CD14-positive monocyte (primary cell): ENCODE measurements around the gene ARID4B. TPM values are rescaled to one million over a fixed set of nuclear protein-coding genes. Genes with fewer than 3 reads are reported as not detected.

Experiments used
- DNase-seq, 3 donors: peaks; one replicate each; pipeline ENCODE4 v3.0.0-alpha.2; 2011 to 2022
- H2AFZ ChIP-seq: 2 replicates; pipeline ENCODE4 v1.6.0; 2012; ENCODE audit warnings: mild to moderate bottlenecking, low read depth, low read length, inconsistent platforms; ENCODE audit not compliant: insufficient read depth, poor library complexity, severe bottlenecking
- H3K27ac ChIP-seq, 2 donors: 1 replicate in 1 of 2; 2 replicates in 1 of 2; pipeline ENCODE4 v1.5.1; 2012 to 2013; ENCODE audit warnings: low read length in 2 of 2, control low read depth in 1 of 2, inconsistent platforms in 1 of 2, low read depth in 1 of 2, mild to moderate bottlenecking in 1 of 2
- H3K27me3 ChIP-seq, 2 donors: one replicate each; pipeline versions ENCODE4 v1.6.0 to v1.6.1; 2011 to 2013; ENCODE audit warnings: low read length in 2 of 2; ENCODE audit not compliant: control insufficient read depth in 2 of 2, insufficient read depth in 2 of 2
- H3K36me3 ChIP-seq, 2 donors: replicated peaks in 1 of 2; 1 replicate in 1 of 2; 2 replicates in 1 of 2; pipeline versions ENCODE4 v1.5.1 to v1.6.1; 2012 to 2013; ENCODE audit warnings: low read length in 2 of 2, control low read depth in 1 of 2, inconsistent platforms in 1 of 2, mild to moderate bottlenecking in 1 of 2; ENCODE audit not compliant: insufficient read depth in 2 of 2, control insufficient read depth in 1 of 2
- H3K4me1 ChIP-seq, 2 donors: 1 replicate in 1 of 2; 2 replicates in 1 of 2; pipeline versions ENCODE4 v1.5.1 to v1.6.1; 2012 to 2013; ENCODE audit warnings: low read length in 2 of 2, control low read depth in 1 of 2, inconsistent platforms in 1 of 2, mild to moderate bottlenecking in 1 of 2, moderate library complexity in 1 of 2; ENCODE audit not compliant: insufficient read depth in 2 of 2, control insufficient read depth in 1 of 2
- H3K4me2 ChIP-seq: replicated peaks from 2 replicates; pipeline ENCODE3; 2012; ENCODE audit warnings: low read length, moderate library complexity, mild to moderate bottlenecking; ENCODE audit not compliant: poor library complexity, severe bottlenecking; ENCODE audit errors: extremely low read depth
- H3K4me3 ChIP-seq, 3 experiments: fragments of 200-600 bp in 1 of 3; sonication (generic) in 1 of 3; replicated peaks in 1 of 3; 1 replicate in 2 of 3; 2 replicates in 1 of 3; pipeline ENCODE4 v1.5.1; 2011 to 2013; ENCODE audit warnings: low read length in 3 of 3, mild to moderate bottlenecking in 3 of 3, control low read depth in 2 of 3, low read depth in 2 of 3, inconsistent platforms in 1 of 3, moderate library complexity in 1 of 3
- H3K79me2 ChIP-seq: 2 replicates; pipeline ENCODE4 v1.6.0; 2012; ENCODE audit warnings: mild to moderate bottlenecking, control low read depth, inconsistent platforms, low read length, moderate library complexity; ENCODE audit not compliant: insufficient read depth
- H3K9ac ChIP-seq: 2 replicates; pipeline ENCODE4 v1.6.0; 2017; ENCODE audit warnings: low read length, mild to moderate bottlenecking; ENCODE audit not compliant: insufficient read depth, poor library complexity, severe bottlenecking
- H3K9me3 ChIP-seq, 2 donors: replicated peaks in 1 of 2; 1 replicate in 1 of 2; 2 replicates in 1 of 2; pipeline versions ENCODE4 v1.5.1 to v1.6.1; 2012 to 2013; ENCODE audit warnings: low read length in 2 of 2, control low read depth in 1 of 2; ENCODE audit not compliant: control insufficient read depth in 1 of 2, insufficient read depth in 1 of 2
- H4K20me1 ChIP-seq: 2 replicates; pipeline ENCODE4 v1.6.0; 2012; ENCODE audit warnings: mild to moderate bottlenecking, low read length, control low read depth, moderate library complexity; ENCODE audit not compliant: insufficient read depth
- H3K27ac Mint-ChIP-seq, 7 donors: one replicate each; pipeline ENCODE4 v1.8.0; 2020; ENCODE audit warnings: mild to moderate bottlenecking in 7 of 7, mixed read lengths in 7 of 7, moderate library complexity in 6 of 7, inconsistent platforms in 2 of 7
- H3K27me3 Mint-ChIP-seq, 3 donors: one replicate each; pipeline ENCODE4 v1.8.0; 2021 to 2022; ENCODE audit warnings: low read depth in 3 of 3, mild to moderate bottlenecking in 3 of 3, mixed read lengths in 3 of 3, moderate library complexity in 3 of 3, inconsistent platforms in 1 of 3
- H3K36me3 Mint-ChIP-seq, 2 donors: one replicate each; pipeline ENCODE4 v1.8.0; 2020; ENCODE audit warnings: mixed read lengths in 2 of 2, inconsistent platforms in 1 of 2, mild to moderate bottlenecking in 1 of 2
- H3K4me1 Mint-ChIP-seq: one replicate; pipeline ENCODE4 v1.8.0; 2020; ENCODE audit warnings: mild to moderate bottlenecking, mixed read lengths
- H3K4me3 Mint-ChIP-seq, 2 donors: one replicate each; pipeline ENCODE4 v1.8.0; 2020; ENCODE audit warnings: mild to moderate bottlenecking in 2 of 2, mixed read lengths in 2 of 2, moderate library complexity in 1 of 2
- H3K9me3 Mint-ChIP-seq, 7 donors: one replicate each; pipeline ENCODE4 v1.8.0; 2020 to 2022; ENCODE audit warnings: mixed read lengths in 7 of 7, mild to moderate bottlenecking in 6 of 7, moderate library complexity in 6 of 7, inconsistent platforms in 2 of 7
- whole genome bisulfite sequencing: methylation state at CpG from one replicate; pipeline ENCODE4 v1.1.5; 2013; ENCODE audit warnings: missing lambda C conversion rate; ENCODE audit not compliant: insufficient coverage; 5-methylcytosine and 5-hydroxymethylcytosine counted together
- intact Hi-C, 2 donors: fragments of 100-400 bp; cut with micrococcal nuclease; formaldehyde crosslinking; loops; one replicate each; pipeline versions ENCODE4 v1.15.0 to v1.15.1; 2023
- polyA plus RNA-seq, 3 donors: library from polyadenylated mRNA; depleted of rRNA in 1 of 3; unstranded in 2 of 3; stranded (reverse) in 1 of 3; fragments of 300-500 nt in 2 of 3; fragments of >200 nt in 1 of 3; fragmentation: Illumina TruSeq in 2 of 3; gene quantifications; 1 replicate in 2 of 3; 2 replicates in 1 of 3; pipeline ENCODE4 v1.2.3, GENCODE V29; 2012 to 2021
- TF ChIP-seq, protein P1 (sequence below): fragments of 200-600 bp; IDR thresholded peaks from one replicate; pipeline ENCODE4 v1.8.0; 2022; ENCODE audit warnings: antibody characterized with exemption, mild to moderate bottlenecking

Gene ARID4B
- polyA plus RNA-seq, 3 donors = 9.3 to 15.4 (median 11.1) TPM

DNA sequence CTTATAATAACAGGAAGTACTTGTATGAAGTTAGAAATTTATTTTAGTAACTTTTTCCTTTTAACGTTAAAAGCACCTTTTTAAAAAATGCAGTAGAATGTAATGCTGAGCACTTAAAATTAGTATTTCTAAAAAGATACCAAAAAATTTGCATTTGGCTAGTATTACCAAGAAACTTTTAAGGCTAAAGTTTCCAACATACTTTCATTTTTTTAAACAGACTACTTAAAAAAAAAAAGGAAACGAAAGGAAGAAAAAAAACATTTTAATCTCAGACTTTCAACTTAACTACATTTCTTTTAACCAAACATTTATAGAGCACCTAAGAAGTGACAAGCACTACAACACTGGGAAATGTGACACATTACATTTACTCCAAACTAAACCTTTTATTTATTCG lies 2.8 kb downstream of the ARID4B start:
- peaks cover 77% of the 10 kb centered on the region for H4K20me1 ChIP-seq

DNA sequence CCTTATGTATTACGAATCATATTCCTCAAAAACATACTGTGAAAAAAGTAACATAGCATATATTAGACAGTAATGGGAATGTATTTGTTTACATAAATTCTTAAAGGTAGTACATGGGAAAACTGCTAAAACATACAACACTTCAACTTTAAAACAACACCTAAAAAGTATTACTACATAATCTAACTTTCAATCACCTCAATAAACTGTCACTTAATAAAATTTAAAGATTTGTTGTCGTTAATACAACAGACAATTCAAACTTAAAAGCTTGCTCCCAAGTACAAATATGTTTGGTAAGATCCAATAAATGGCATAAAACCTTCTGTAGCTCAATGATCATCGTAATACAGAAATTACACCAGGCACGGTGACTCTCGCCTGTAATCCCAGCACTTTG lies 3.7 kb downstream of the ARID4B start:
- Histone ChIP-seq H3K36me3 (peaks cover 10 to 35% of the 10 kb centered on the region in 2 donors), H3K4me1 (peaks cover 12 to 25% of the 10 kb centered on the region in 2 donors), H3K4me3 (no peak overlapping the region), H3K79me2 (peaks cover 90% of the 10 kb centered on the region), H3K27ac (peak overlapping the region in 1 of 2 donors; percentile 39), H3K9ac (no peak overlapping the region), H2AFZ (no peak overlapping the region), H3K4me2 (no peak overlapping the region), H4K20me1 (peaks cover 78% of the 10 kb centered on the region), H3K9me3 (no peaks in the 10 kb centered on the region), H3K27me3 (no peaks in the 10 kb centered on the region)
- WGBS = 100% methylated on average over 3 of the region's 5 CpGs
- intact Hi-C loops = loop anchor here (10.0 kb wide), 2 partner anchors 181 to 199 kb away; partner anchors contain the start of genes B3GALNT2 (in 1 of the 2) and TOMM20 (in 1 of the 2)
- TF ChIP-seq, protein P1, sequence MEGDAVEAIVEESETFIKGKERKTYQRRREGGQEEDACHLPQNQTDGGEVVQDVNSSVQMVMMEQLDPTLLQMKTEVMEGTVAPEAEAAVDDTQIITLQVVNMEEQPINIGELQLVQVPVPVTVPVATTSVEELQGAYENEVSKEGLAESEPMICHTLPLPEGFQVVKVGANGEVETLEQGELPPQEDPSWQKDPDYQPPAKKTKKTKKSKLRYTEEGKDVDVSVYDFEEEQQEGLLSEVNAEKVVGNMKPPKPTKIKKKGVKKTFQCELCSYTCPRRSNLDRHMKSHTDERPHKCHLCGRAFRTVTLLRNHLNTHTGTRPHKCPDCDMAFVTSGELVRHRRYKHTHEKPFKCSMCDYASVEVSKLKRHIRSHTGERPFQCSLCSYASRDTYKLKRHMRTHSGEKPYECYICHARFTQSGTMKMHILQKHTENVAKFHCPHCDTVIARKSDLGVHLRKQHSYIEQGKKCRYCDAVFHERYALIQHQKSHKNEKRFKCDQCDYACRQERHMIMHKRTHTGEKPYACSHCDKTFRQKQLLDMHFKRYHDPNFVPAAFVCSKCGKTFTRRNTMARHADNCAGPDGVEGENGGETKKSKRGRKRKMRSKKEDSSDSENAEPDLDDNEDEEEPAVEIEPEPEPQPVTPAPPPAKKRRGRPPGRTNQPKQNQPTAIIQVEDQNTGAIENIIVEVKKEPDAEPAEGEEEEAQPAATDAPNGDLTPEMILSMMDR = no peak
- Mint-ChIP-seq H3K27ac (peak overlapping the region in 3 of 7 donors; percentile 46 to 71 (median 57)), H3K27me3 (no peaks in the 10 kb centered on the region), H3K4me3 (no peak overlapping the region), H3K36me3 (peaks cover 27 to 31% of the 10 kb centered on the region in 2 donors), H3K9me3 (no peaks in the 10 kb centered on the region), H3K4me1 (peaks cover 33% of the 10 kb centered on the region)
- no peak for DNase-seq

More for the DNA sequence above, 2.8 kb downstream of the ARID4B start:
- Histone ChIP-seq H3K4me3 (peak overlapping the region in 1 of 3 experiments; percentile 92), H3K27me3 (no peaks in the 10 kb centered on the region), H3K9me3 (no peaks in the 10 kb centered on the region), H3K9ac (no peak overlapping the region), H3K79me2 (peaks cover 90% of the 10 kb centered on the region), H3K4me2 (peak overlapping the region; percentile 71), H3K4me1 (peaks cover 21 to 34% of the 10 kb centered on the region in 2 donors), H3K27ac (peak overlapping the region in 1 of 2 donors; percentile 60), H3K36me3 (peaks cover 8 to 27% of the 10 kb centered on the region in 2 donors), H2AFZ (no peak overlapping the region)
- DNase-seq = no peak
- Mint-ChIP-seq H3K4me3 (peak overlapping the region; percentile 35 to 64), H3K27me3 (peaks cover 0 to 2% (median 0%) of the 10 kb centered on the region in 3 donors), H3K36me3 (peaks cover 23 to 25% of the 10 kb centered on the region in 2 donors), H3K4me1 (peaks cover 33% of the 10 kb centered on the region), H3K9me3 (no peaks in the 10 kb centered on the region), H3K27ac (peak overlapping the region in 3 of 7 donors; percentile 18 to 78 (median 23))
- TF ChIP-seq, protein P1 = no peak
- intact Hi-C loops = loop anchor here (5.0 to 10.0 kb wide), 5 partner anchors 42 to 200 kb away; partner anchors contain the start of genes B3GALNT2 (in 2 of the 2), RBM34 (in 1 of the 2), TBCE (in 1 of the 2) and TOMM20 (in 1 of the 2)
- no CpG with 5 or more reads among the region's 3 CpGs for WGBS
